Adrenal gland (tissue), 5 donors: ENCODE data around the gene TNFRSF18.

Source experiments
- CTCF ChIP-seq, 6 experiments: fragments of 450-650 bp in 4 of 6; fragments of 200-600 bp in 2 of 6; sonication (generic) in 1 of 6; IDR thresholded peaks; 1 replicate in 5 of 6; 2 replicates in 1 of 6; pipeline versions ENCODE4 v1.5.1 to v1.8.0; 2016 to 2021; ENCODE audit warnings: antibody characterized with exemption in 6 of 6, mild to moderate bottlenecking in 2 of 6, moderate library complexity in 1 of 6
- POLR2A ChIP-seq, 2 donors: fragments of 450-650 bp; IDR thresholded peaks; one replicate each; pipeline ENCODE4 v1.6.1; 2017; ENCODE audit warnings: antibody characterized with exemption in 2 of 2, mild to moderate bottlenecking in 2 of 2, moderate library complexity in 1 of 2
- donor health status: DM: no; HTN: no; CAD: no.

- no peak for TF ChIP-seq CTCF (IDR thresholded peaks at IDR 0.05)
- no peak for TF ChIP-seq POLR2A (IDR thresholded peaks at IDR 0.05)
Measured at GRCh38 chr1:1200876-1201810, 5.2 kb downstream of the TNFRSF18 start.
